Activated CD8-positive, alpha-beta memory T cell treated with anti-CD3 and anti-CD28 coated beads for 48 hours (primary cell): ENCODE data around the gene TREH.
"Not testable (repeated sequence)": the region's sequence is repeated elsewhere in the genome, so short reads cannot be mapped to it uniquely, and the experiment has no call there.

Experiments used
- DNase-seq, 3 experiments: peaks; one replicate each; pipeline ENCODE4 v3.0.0-alpha.2; 2020; ENCODE audit warnings: low read depth in 2 of 3, low spot score in 2 of 3

Gene TREH

GRCh38 chr11:118697346-118697745 is 17.9 kb upstream of the TREH start:
- DNase-seq = no peak

DNA sequence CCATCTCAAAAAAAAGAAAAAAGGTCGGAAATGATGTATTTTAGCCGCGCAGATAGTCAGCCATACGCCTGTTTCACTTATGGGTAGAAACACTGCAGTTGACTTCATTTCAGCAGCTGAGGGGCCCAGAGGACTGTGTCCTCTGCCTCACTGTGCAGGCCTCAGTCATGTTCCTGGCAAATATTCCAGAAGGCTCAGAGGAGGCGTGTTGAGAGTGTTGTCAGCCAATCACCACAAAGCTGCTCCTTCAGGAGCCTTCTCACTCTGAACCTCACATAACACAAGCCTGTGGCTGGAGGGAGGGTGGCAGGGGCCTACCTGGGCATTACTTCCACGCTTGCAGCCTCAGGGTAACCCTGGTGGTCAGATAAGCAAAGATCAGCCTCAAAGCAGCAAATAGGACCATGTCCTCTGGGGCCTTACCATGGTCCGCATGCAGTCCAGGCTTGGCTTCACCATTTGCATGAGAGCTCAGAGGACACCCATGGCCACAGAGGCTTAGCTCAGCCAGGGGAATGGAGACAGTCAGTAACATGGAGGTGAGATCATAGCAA is 17.3 kb upstream of the TREH start:
- DNase-seq = no peak

DNA sequence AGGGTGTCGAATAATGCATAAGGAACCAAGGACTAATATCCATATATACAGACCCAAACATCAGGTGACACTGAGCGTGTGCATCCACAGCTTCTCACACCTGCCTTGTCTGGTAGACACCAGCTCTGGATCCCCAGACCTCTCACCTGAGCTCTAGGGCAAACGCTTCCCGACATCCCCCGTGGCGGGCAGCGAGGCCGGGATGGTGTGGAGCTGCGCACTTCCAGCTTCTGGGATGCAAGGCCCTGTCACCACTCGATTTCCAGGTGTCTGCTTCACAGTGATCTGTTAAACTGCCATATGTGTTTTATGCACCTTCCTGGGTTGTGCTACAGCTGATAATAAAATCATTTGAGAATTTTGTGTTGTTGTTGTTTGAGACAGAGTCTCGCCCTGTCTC is 15.3 kb upstream of the TREH start:
- DNase-seq = no peak

- DNase-seq = no peak
Observed at GRCh38 chr11:118694185-118694584, 14.7 kb upstream of the TREH start.

DNA sequence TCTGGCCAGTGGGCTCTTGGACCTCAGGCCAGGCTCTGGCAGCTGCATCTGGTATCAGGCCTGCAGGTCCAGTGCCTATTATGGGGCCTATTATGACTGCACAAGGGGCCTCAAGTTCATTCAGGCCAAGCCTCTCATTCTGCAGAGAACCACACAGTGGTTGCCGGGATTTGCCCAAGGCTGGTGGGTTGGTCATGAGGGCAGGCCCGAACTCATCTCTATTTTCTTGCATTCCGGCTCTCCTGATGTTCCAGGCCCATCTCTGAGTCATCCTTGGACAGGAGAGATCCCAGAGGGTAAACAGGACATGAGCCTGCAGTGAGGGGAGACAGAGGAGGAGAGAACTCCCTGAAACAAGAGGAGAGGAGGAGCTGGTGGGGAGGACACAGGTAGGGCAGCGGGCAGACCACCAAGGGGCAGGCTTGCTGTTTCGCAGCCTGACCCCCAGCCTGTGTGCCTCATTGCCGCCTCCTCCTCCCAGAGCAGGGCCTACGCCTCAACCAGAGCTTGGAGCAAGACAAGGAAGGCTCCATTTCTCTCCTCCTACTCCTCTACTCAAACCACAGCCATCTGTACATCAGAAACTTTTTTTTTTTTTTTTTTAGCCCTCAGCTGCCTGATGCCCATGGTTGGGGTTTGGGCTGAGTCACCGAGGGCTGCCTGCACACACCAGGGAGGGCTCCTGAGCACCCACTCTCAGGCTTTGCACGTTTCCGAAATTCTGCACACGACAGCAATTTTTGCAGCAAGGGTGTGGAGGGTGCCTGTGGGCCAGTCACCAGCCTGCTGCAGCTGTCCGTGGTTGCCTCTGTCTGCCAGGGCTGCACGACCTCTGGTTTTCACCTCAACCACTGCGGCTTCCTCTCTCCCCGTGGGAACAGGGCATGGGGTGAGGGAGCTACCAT is 12.7 kb upstream of the TREH start:
- DNase-seq = peak in 1 of 3 experiments; percentile 47

DNA sequence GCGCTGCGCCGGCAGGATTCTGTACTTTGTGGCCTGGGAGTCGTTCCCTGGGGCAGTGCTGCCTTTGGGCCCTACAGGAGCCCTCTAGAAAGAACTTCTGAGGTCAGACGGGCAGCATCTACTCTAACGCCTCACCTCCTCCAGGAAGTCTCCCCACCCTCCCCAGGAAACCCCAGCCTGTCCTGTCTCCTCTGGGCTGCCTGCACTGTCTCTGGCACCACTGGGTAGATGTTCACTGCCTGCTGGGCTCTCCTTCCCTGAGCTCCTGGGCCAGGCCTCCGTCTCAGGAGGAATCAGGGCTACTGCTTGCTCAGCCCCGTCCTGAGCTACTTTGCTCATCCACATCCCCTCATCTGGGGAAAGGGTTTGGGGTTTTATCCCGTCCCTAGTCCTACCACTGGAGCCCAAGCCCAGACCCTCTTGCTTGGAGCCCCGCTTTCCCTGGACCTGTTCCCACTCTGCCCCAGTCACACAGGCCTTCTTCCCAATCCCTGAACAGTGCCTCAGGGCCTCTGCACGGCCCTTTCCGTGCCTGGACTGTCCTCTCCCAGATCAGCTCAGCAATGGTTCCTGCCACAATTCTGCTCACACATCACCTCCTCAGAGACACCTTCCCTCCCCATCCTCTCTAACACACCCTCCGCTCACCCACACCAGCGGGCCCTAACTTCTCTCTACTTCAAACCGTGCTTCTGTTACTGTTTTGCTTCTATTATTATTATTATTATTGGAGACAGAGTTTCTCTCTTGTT is 11.3 kb upstream of the TREH start:
- no peak for DNase-seq

- peak; percentile 66 to 68 (median 68) for DNase-seq
Observed at GRCh38 chr11:118689852-118690552, 10.6 kb upstream of the TREH start.

DNA sequence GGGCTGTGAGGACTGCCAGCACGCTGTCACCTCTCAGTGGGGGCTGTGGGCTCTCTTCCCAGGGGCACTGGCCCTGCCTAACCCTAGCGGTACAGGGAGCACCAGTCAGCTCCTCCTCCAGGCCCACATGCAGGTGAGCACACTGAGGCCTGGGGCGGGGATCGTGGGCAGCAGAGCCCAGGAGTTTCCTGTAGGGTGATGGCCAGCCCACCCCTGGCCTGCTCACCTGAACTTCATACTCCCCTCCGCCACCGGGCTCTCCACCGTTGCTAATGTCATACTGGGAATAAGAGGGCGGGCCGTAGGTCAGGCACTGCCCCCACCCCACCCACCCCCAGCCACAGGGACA is 10.0 kb upstream of the TREH start:
- no peak for DNase-seq

DNA sequence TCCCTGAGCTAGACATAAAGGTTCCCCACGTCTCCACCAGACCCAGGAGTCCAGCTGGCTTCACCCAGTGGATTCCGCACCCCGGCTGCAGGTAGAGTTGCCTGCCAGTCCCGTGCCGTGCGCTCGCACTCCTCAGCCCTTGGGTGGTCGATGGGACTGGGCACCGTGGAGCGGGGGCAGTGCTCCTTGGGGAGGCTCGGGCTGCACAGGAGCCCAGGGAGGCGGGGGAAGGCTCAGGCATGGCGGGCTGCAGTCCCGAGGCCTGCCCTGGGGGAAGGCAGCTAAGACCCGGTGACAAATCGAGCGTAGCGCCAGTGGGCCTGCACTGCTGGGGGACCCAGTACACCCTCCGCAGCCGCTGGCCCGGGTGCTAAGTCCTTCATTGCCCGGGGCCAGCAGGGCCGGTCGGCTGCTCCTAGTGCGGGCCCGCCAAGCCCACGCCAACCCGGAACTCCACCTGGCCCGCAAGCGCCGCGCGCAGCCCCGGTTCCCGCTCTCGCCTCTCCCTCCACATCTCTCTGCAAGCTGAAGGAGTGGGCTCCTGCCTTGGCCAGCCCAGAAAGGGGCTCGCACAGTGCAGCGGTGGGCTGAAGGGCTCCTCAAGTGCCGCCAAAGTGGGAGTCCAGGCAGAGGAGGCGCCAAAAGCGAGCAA is 9.5 kb upstream of the TREH start:
- DNase-seq = no peak

GRCh38 chr11:118688339-118688738 is 8.9 kb upstream of the TREH start:
- not testable (repeated sequence) for DNase-seq

GRCh38 chr11:118687906-118688305 is 8.5 kb upstream of the TREH start:
- DNase-seq = no peak

- DNase-seq = no peak
Observed at GRCh38 chr11:118684187-118684586, 4.7 kb upstream of the TREH start.

GRCh38 chr11:118682939-118683338 is 3.5 kb upstream of the TREH start:
- not testable (repeated sequence) for DNase-seq

- DNase-seq = no peak
Observed at GRCh38 chr11:118682372-118682771, 2.9 kb upstream of the TREH start.

GRCh38 chr11:118678908-118679307 is 542 bp downstream of the TREH start:
- not testable (repeated sequence) for DNase-seq

- DNase-seq = no peak
Observed at GRCh38 chr11:118677977-118678376, 1.5 kb downstream of the TREH start.

GRCh38 chr11:118674082-118674435 is 5.4 kb downstream of the TREH start:
- no peak for DNase-seq

DNA sequence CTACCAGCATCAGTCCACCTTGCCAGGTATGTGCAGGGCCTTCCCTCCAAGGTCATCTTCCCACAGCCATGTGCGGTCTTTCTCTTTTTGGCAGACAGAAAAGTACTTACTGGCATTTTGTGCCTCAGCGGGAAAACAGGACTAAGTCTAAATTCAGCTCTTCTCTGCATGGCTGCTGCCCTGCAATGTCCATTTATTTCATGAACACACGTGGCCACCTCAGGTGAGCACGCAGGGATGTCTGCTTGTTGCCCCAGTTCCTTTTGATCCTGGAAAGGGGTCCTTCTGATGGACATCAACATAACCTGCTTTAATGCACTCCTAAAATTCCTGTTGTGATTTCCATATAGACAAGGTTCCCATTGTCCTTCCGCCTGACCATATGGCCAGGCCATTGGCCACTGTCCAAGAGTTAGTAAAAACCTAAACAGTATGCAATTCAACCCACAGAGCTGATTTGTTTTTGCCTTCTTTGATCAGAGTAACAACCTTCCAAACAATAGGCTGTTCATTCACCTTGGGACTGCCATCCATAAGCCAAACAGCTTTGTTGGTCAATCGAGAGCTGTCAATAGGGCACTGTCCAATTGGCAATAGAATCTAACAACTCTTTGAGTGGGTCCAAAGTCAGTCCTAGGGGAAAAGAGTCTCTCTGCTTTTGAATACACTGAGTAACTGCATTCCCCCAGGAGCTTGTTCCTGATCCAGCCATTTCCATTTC is 5.9 kb downstream of the TREH start:
- no peak for DNase-seq

DNA sequence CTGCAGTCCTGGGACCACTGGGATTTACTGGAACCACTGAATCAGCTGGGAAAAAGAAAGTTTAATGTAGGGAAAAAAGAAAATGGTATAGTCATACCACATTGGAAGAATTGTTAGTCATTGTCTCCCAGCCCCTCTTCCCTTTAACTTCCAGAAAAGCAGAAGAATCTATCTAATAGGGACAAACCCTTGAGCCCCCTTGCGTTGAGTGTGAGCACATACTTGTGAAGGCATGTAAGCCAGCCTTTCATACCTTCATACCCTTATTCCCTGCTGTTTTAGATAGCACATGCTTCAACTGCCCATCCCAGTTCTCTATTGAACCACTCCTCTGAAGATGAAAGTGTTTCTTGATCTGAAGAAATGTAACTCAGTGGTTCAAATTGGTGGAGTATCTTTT is 6.6 kb downstream of the TREH start:
- no peak for DNase-seq

GRCh38 chr11:118671254-118671653 is 8.2 kb downstream of the TREH start:
- DNase-seq = no peak
